Left ventricle myocardium inferior (tissue), 1 donor: ENCODE measurements around the gene CST2. TPM values are rescaled to one million over a fixed set of nuclear protein-coding genes. Genes with fewer than 3 reads are reported as not detected.
"Not testable (repeated sequence)": the region's sequence is repeated elsewhere in the genome, so short reads cannot be mapped to it uniquely, and the experiment has no call there.

ENCODE experiments used
- DNase-seq: peaks from one replicate; pipeline ENCODE4 v3.0.0-alpha.2; 2020
- H3K27ac ChIP-seq: fragments of 200-600 bp; replicated peaks from 2 replicates; pipeline ENCODE4 v1.8.0; 2021
- H3K27me3 ChIP-seq: fragments of 200-600 bp; 2 replicates; pipeline ENCODE4 v1.8.0; 2021; ENCODE audit warnings: low read depth
- H3K36me3 ChIP-seq: fragments of 200-600 bp; 2 replicates; pipeline ENCODE4 v1.8.0; 2021
- H3K4me1 ChIP-seq: fragments of 200-600 bp; 2 replicates; pipeline ENCODE4 v1.8.0; 2021
- H3K4me3 ChIP-seq: fragments of 200-600 bp; 2 replicates; pipeline ENCODE4 v1.8.0; 2021; ENCODE audit warnings: mild to moderate bottlenecking, moderate library complexity
- H3K9me3 ChIP-seq: fragments of 200-600 bp; replicated peaks from 2 replicates; pipeline ENCODE4 v1.8.0; 2021
- CTCF ChIP-seq: fragments of 200-600 bp; IDR thresholded peaks from 2 replicates; pipeline ENCODE4 v1.8.0; 2021; ENCODE audit warnings: antibody characterized with exemption, mild to moderate bottlenecking, borderline replicate concordance
- intact Hi-C: fragments of 100-400 bp; cut with micrococcal nuclease; formaldehyde crosslinking; loops from one replicate; pipeline ENCODE4 v1.11.0; 2022
- total RNA-seq: library from RNA; stranded (reverse); fragmentation: NEBNext Ultra II Directional; extraction: Animal tissue kit (Norgen Biotek cat#: 25700); gene quantifications from one replicate; pipeline ENCODE4 v1.2.1, GENCODE V29; 2021
- donor health status: DM: no; HTN: yes; CAD: no; lungs with severe emphysema.

The CST2 gene
- total RNA-seq, 1 donor from 2014 or later: not detected

DNA sequence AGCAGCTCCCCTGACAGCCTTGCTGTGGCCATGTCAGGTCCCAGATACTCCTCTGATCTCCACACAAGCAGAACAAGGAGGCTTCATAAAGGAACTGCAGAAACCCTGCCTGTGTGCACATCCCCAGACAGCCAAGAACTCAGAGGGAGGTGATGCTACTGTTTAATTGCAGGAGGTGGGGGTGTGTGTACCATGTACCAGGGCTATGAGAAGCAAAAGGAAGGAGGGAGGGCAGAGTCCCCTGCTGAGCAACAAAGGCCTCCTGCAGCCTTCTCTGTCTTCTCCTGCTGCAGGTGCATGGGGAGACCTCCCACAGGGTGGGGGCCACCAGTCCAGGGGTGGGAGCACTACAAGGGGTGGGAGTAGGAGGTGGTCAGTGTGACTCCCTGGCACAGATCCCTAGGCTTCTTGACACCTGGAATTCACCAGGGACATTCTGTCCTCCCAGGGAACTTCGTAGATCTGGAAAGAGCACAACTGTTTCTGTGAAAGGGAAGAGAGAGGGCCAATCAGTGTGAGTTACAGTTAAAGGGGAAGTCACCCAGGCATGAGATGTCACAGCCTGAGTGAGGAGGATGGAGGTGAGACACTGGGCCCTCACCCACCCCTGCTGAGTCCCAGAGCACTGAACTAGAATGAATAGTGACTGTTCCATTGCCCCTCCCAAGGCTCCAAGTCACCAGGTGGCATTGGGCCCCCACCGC lies 2.8 kb downstream of the CST2 start:
- Histone ChIP-seq H3K4me3 (no peak overlapping the region), H3K4me1 (no peaks in the 10 kb centered on the region), H3K36me3 (no peaks in the 10 kb centered on the region), H3K9me3 (no peaks in the 10 kb centered on the region), H3K27ac (no peak overlapping the region), H3K27me3 (no peaks in the 10 kb centered on the region)
- TF ChIP-seq CTCF: no peak
- DNase-seq: no peak
- intact Hi-C loops: no loop called here

- no peak for DNase-seq
- no peaks in the 10 kb centered on the region for H3K4me1 ChIP-seq
- TF ChIP-seq CTCF: no peak
- no peak overlapping the region for H3K27ac ChIP-seq
- no peaks in the 10 kb centered on the region for H3K36me3 ChIP-seq
- H3K9me3 ChIP-seq: no peaks in the 10 kb centered on the region
- H3K4me3 ChIP-seq: no peak overlapping the region
- intact Hi-C loops: no loop called here
- H3K27me3 ChIP-seq: no peaks in the 10 kb centered on the region
These were observed 3.4 kb downstream of the CST2 start for GRCh38 chr20:23823111-23823510.

GRCh38 chr20:23820493-23820892 lies 6.0 kb downstream of the CST2 start:
- no peak for TF ChIP-seq CTCF
- Histone ChIP-seq H3K9me3 (no peaks in the 10 kb centered on the region), H3K4me3 (no peak overlapping the region), H3K36me3 (no peaks in the 10 kb centered on the region), H3K27me3 (no peaks in the 10 kb centered on the region), H3K27ac (no peak overlapping the region), H3K4me1 (no peaks in the 10 kb centered on the region)
- intact Hi-C loops: no loop called here
- no peak for DNase-seq

GRCh38 chr20:23811559-23811958 lies 15.0 kb downstream of the CST2 start:
- DNase-seq, intact Hi-C loops, H3K27me3 ChIP-seq, H3K36me3 ChIP-seq, H3K27ac ChIP-seq, H3K4me1 ChIP-seq, H3K4me3 ChIP-seq, H3K9me3 ChIP-seq: not testable (repeated sequence)

DNA sequence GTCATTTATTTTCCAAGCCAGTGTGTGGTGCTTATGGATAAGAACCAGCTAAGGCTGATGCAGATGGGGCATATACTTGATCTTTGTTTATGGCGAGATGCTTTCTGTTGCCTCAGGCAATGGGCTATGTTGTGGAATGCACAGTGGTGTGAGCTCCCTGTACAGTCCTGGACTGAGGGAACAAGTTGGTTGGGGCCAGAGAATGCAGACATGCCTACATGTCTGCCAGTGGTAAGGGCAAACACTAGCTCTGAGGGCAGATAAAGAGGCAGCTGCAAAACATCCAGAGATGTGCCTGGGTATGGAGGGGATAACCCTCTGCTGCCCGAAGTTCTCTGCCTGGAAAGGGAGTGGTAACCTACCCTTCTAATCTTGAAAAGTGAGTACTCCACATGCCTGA lies 16.2 kb downstream of the CST2 start:
- H3K4me3 ChIP-seq, DNase-seq, intact Hi-C loops, H3K27me3 ChIP-seq, H3K36me3 ChIP-seq, H3K27ac ChIP-seq, H3K4me1 ChIP-seq, H3K9me3 ChIP-seq: not testable (repeated sequence)

DNA sequence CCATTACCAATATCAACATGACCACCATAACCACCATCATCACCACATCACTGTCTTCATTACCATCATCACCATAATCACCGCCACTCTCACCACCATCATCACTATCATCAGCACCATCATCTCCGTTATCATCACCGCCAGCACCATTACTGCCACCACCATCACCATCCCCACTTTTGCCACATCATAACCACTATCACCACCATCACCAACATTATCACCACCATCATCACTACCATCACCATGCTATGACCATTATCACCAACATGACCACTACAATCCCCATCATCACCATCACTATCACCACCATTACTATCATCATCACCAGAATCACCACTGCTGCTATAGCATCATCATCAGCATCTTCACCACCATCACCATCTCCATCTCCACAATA lies 25.7 kb downstream of the CST2 start:
- no peaks in the 10 kb centered on the region for H3K4me1 ChIP-seq
- no peak for DNase-seq
- H3K27me3 ChIP-seq: peaks cover 11% of the 10 kb centered on the region
- no peak overlapping the region for H3K27ac ChIP-seq
- no peaks in the 10 kb centered on the region for H3K36me3 ChIP-seq
- H3K4me3 ChIP-seq: no peak overlapping the region
- TF ChIP-seq CTCF: no peak
- intact Hi-C loops: no loop called here
- no peaks in the 10 kb centered on the region for H3K9me3 ChIP-seq
